ENCODE data around the gene ITIH6. TPM values are rescaled to one million over a fixed set of nuclear protein-coding genes. Genes with fewer than 3 reads are reported as not detected.
A peak's percentile ranks its signal among the peaks of the same experiment; 100 is the strongest.

The ITIH6 gene
- total RNA-seq, 1 experiment from 2014 or later: 0.04 TPM

GRCh38 chrX:54817220-54817820, 19.3 kb upstream of the ITIH6 start:
- DNase-seq (ENCODE audit: low spot score): no peak
- no peak overlapping the region for H3K4me3 Mint-ChIP-seq
- CTCF ChIA-PET: no interaction called here
- 0 out of 2 replicates have a peak, but pooled peaks cover under 1% of the 10 kb centered on the region for H3K4me1 Mint-ChIP-seq
- POLR2A ChIA-PET: no interaction called here
- no peaks in the 10 kb centered on the region for H3K9me3 Mint-ChIP-seq
- TF ChIP-seq RORB (CRISPR knock-in tag; IDR thresholded peaks at IDR 0.05): peak; percentile 1; the same call in 1 of the 2 replicates
- TF ChIP-seq ZNF396 (CRISPR knock-in tag; IDR thresholded peaks at IDR 0.05; ENCODE audit: borderline replicate concordance): no peak
- H3K27me3 Mint-ChIP-seq (ENCODE audit: low read depth): no peaks in the 10 kb centered on the region
- no peak for ATAC-seq
- no peak overlapping the region for H3K27ac Mint-ChIP-seq
- peaks cover 37% of the 10 kb centered on the region for H3K36me3 Mint-ChIP-seq

- H3K4me1 Mint-ChIP-seq: no peaks in the 10 kb centered on the region; the same call in 1 of the 2 replicates
- H3K9me3 Mint-ChIP-seq: no peaks in the 10 kb centered on the region
- H3K27ac Mint-ChIP-seq: no peak overlapping the region
Measured at GRCh38 chrX:54812306-54812705, 14.3 kb upstream of the ITIH6 start.

GRCh38 chrX:54811301-54811885, 13.3 kb upstream of the ITIH6 start:
- Mint-ChIP-seq H3K4me3 (no peak overlapping the region), H3K36me3 (peaks cover 52% of the 10 kb centered on the region), H3K4me1 (peaks cover 7% of the 10 kb centered on the region), H3K27ac (no peak overlapping the region), H3K27me3 (ENCODE audit: low read depth) (peaks cover 6% of the 10 kb centered on the region), H3K9me3 (no peaks in the 10 kb centered on the region)
- CTCF ChIA-PET: no interaction called here
- ATAC-seq (no peak), DNase-seq (ENCODE audit: low spot score) (no peak)
- TF ChIP-seq ERG (CRISPR knock-in tag; IDR thresholded peaks at IDR 0.05): no peak
- TF ChIP-seq ZNF232 (CRISPR knock-in tag; IDR thresholded peaks at IDR 0.05): no peak
- TF ChIP-seq ZSCAN18 (CRISPR knock-in tag; IDR thresholded peaks at IDR 0.05): no peak
- POLR2A ChIA-PET: no interaction called here

More at GRCh38 chrX:54812306-54812705, 14.3 kb upstream of the ITIH6 start:
- DNase-seq (ENCODE audit: low spot score) (no peak), ATAC-seq (no peak)
- Mint-ChIP-seq H3K36me3 (peaks cover 53% of the 10 kb centered on the region), H3K27me3 (ENCODE audit: low read depth) (peaks cover 6% of the 10 kb centered on the region), H3K4me3 (no peak overlapping the region)
- ChIA-PET POLR2A (no interaction called here), CTCF (no interaction called here)
- TF ChIP-seq NR1H2 (CRISPR knock-in tag; IDR thresholded peaks at IDR 0.05) (no peak), ZNF121 (CRISPR knock-in tag; IDR thresholded peaks at IDR 0.05) (no peak), IRF2 (CRISPR knock-in tag; IDR thresholded peaks at IDR 0.05; ENCODE audit: borderline replicate concordance, low read depth) (no peak), MLX (CRISPR knock-in tag; IDR thresholded peaks at IDR 0.05) (no peak), ZNF138 (CRISPR knock-in tag; conservative IDR thresholded peaks at IDR 0.05) (no peak), PRRX2 (CRISPR knock-in tag; IDR thresholded peaks at IDR 0.05) (no peak), ELF4 (CRISPR knock-in tag; IDR thresholded peaks at IDR 0.05; ENCODE audit: low read depth) (no peak), ZNF263 (CRISPR knock-in tag; IDR thresholded peaks at IDR 0.05; ENCODE audit: low read depth) (no peak), ERG (CRISPR knock-in tag; IDR thresholded peaks at IDR 0.05) (no peak), JUN (CRISPR knock-in tag; IDR thresholded peaks at IDR 0.05) (no peak), MYBL2 (CRISPR knock-in tag; IDR thresholded peaks at IDR 0.05) (no peak), ETV6 (CRISPR knock-in tag; IDR thresholded peaks at IDR 0.05) (no peak)
